ENCODE measurements around the gene GLRX2. TPM values are rescaled to one million over a fixed set of nuclear protein-coding genes. Genes with fewer than 3 reads are reported as not detected.

GLRX2 gene
- total RNA-seq, 4 donors from 2014 or later, result 4.5 to 23.0 (median 6.1) TPM

- no peak for DNase-seq
- intact Hi-C loops (cut with DNase I), result no loop called here
- Histone ChIP-seq H3K4me1 (peaks cover 0 to 3% of the 10 kb centered on the region in 2 donors), H3K27me3 (no peaks in the 10 kb centered on the region), H3K27ac (no peak overlapping the region), H3K9me3 (no peaks in the 10 kb centered on the region), H3K4me3 (replicated peaks in 1 of 3) (no peak overlapping the region), H3K36me3 (peaks cover 6 to 8% of the 10 kb centered on the region in 2 donors)
- TF ChIP-seq POLR2A (IDR thresholded peaks at IDR 0.05) (no peak), CTCF (IDR thresholded peaks at IDR 0.05) (no peak)
- WGBS, 2 donors, result 79 to 81% methylated on average over 2 of the region's 2 CpGs
Observed at GRCh38 chr1:193142409-193142808, 37.2 kb upstream of the GLRX2 start.

GRCh38 chr1:193141804-193142203 lies 36.6 kb upstream of the GLRX2 start:
- 89 to 92% methylated on average over 3 of the region's 3 CpGs for WGBS, 2 donors
- Histone ChIP-seq H3K36me3 (peaks cover 4 to 8% of the 10 kb centered on the region in 2 donors), H3K27ac (no peak overlapping the region), H3K4me3 (replicated peaks in 1 of 3) (no peak overlapping the region), H3K4me1 (peaks cover 0 to 3% of the 10 kb centered on the region in 2 donors), H3K9me3 (no peaks in the 10 kb centered on the region), H3K27me3 (no peaks in the 10 kb centered on the region)
- TF ChIP-seq POLR2A (IDR thresholded peaks at IDR 0.05) (no peak), CTCF (IDR thresholded peaks at IDR 0.05) (no peak)
- intact Hi-C loops (cut with DNase I), result no loop called here
- DNase-seq, result no peak

GRCh38 chr1:193140254-193140653 lies 35.0 kb upstream of the GLRX2 start:
- H3K27me3 ChIP-seq, result no peaks in the 10 kb centered on the region
- intact Hi-C loops (cut with DNase I), result no loop called here
- peaks cover 11 to 12% of the 10 kb centered on the region in 2 donors for H3K36me3 ChIP-seq
- no peak overlapping the region for H3K27ac ChIP-seq
- H3K4me3 ChIP-seq (replicated peaks in 1 of 3), result no peak overlapping the region
- 77 to 80% methylated on average over 7 of the region's 7 CpGs for WGBS, 2 donors
- peaks cover 0 to 3% of the 10 kb centered on the region in 2 donors for H3K4me1 ChIP-seq
- H3K9me3 ChIP-seq, result no peaks in the 10 kb centered on the region
- TF ChIP-seq CTCF (IDR thresholded peaks at IDR 0.05), result no peak
- no peak for TF ChIP-seq POLR2A (IDR thresholded peaks at IDR 0.05)
- no peak for DNase-seq

GRCh38 chr1:193131266-193131860 lies 26.1 kb upstream of the GLRX2 start:
- intact Hi-C loops (cut with DNase I), result no loop called here
- no peak overlapping the region for H3K4me3 ChIP-seq (replicated peaks in 1 of 3)
- H3K9me3 ChIP-seq, result no peaks in the 10 kb centered on the region
- no peak for DNase-seq
- no peaks in the 10 kb centered on the region for H3K4me1 ChIP-seq
- WGBS, 2 donors, result 97 to 99% methylated on average over 2 of the region's 2 CpGs
- peaks cover 8 to 33% of the 10 kb centered on the region in 2 donors for H3K36me3 ChIP-seq
- TF ChIP-seq POLR2A (IDR thresholded peaks at IDR 0.05) (no peak), CTCF (IDR thresholded peaks at IDR 0.05) (no peak)
- H3K27me3 ChIP-seq, result no peaks in the 10 kb centered on the region
- H3K27ac ChIP-seq, result no peak overlapping the region

GRCh38 chr1:193125369-193125768 lies 20.2 kb upstream of the GLRX2 start:
- 93 to 95% methylated on average over 6 of the region's 6 CpGs for WGBS, 2 donors

More at GRCh38 chr1:193125369-193125768, 20.2 kb upstream of the GLRX2 start:
- no peak overlapping the region for H3K4me3 ChIP-seq (replicated peaks in 1 of 3)
- TF ChIP-seq POLR2A (IDR thresholded peaks at IDR 0.05) (no peak), CTCF (IDR thresholded peaks at IDR 0.05) (no peak)
- H3K4me1 ChIP-seq, result peaks cover 14 to 21% of the 10 kb centered on the region in 2 donors
- H3K27ac ChIP-seq, result no peak overlapping the region
- no peaks in the 10 kb centered on the region for H3K9me3 ChIP-seq
- H3K36me3 ChIP-seq, result peaks cover 7 to 9% of the 10 kb centered on the region in 2 donors
- DNase-seq, result no peak
- intact Hi-C loops (cut with DNase I), result no loop called here
- no peaks in the 10 kb centered on the region for H3K27me3 ChIP-seq
